ENCODE data around the gene RPL21. TPM values are rescaled to one million over a fixed set of nuclear protein-coding genes. Genes with fewer than 3 reads are reported as not detected.

Gene RPL21
- total RNA-seq, 2 experiments from 2014 or later, result 1,357 to 1,413 TPM

DNA sequence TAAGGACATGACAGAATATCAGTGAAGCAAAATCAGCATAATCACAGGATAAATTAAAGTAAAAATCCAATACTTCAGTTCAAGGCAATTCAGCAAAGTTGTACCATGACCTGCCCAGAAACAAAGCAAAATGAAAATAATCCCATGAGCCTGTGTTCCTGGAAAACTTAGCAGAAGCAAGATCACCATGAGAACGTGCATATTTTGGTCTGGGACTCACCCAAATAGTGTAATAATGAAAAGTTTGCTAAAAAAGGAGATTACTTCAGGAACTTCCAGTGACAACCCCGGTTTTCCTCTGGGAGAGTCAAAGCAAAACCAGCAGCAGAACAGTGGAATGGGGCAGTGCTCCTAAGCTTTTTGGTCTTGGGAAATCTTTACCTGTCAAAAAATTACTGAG is 14.9 kb upstream of the RPL21 start:
- Mint-ChIP-seq H3K36me3 (peaks cover 16% of the 10 kb centered on the region), H3K4me1 (no peaks in the 10 kb centered on the region), H3K9me3 (peaks cover 9% of the 10 kb centered on the region), H3K27me3 (no peaks in the 10 kb centered on the region), H3K27ac (no peak overlapping the region), H3K4me3 (no peak overlapping the region)
- DNase-seq, result no peak

GRCh38 chr13:27242702-27243101 is 8.7 kb upstream of the RPL21 start:
- Mint-ChIP-seq H3K4me3 (no peak overlapping the region), H3K36me3 (peaks cover 12% of the 10 kb centered on the region), H3K4me1 (peaks cover 8% of the 10 kb centered on the region), H3K9me3 (no peaks in the 10 kb centered on the region), H3K27ac (no peak overlapping the region), H3K27me3 (no peaks in the 10 kb centered on the region)
- no peak for DNase-seq

- Mint-ChIP-seq H3K27ac (no peak overlapping the region), H3K4me3 (no peak overlapping the region), H3K4me1 (peaks cover 20% of the 10 kb centered on the region), H3K9me3 (no peaks in the 10 kb centered on the region), H3K36me3 (peaks cover 12% of the 10 kb centered on the region), H3K27me3 (no peaks in the 10 kb centered on the region)
- DNase-seq, result no peak
Observed at GRCh38 chr13:27245610-27246009, 5.7 kb upstream of the RPL21 start.

DNA sequence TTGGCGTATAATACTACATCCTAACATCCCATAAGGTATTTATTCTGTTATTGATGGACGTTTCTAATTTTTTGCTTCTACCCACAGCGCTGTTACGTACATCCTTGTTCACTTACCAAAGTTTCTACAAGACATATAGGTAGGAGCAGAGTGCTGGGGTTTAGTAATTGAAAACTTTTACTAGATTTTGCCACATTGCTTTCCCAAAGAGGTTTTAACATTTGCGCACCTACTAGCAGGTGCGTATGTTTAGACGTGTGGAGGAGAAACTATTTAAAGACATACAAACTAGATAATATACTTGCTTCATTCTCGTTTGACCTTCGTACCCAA is 559 bp upstream of the RPL21 start:
- Mint-ChIP-seq H3K4me3 (peak overlapping the region; percentile 98), H3K4me1 (peaks cover 37% of the 10 kb centered on the region), H3K27ac (peak overlapping the region; percentile 98)

GRCh38 chr13:27252467-27252866 is 1.1 kb downstream of the RPL21 start:
- H3K27me3 Mint-ChIP-seq, result no peaks in the 10 kb centered on the region
- H3K36me3 Mint-ChIP-seq, result peaks cover 55% of the 10 kb centered on the region
- H3K27ac Mint-ChIP-seq, result peak overlapping the region; percentile 98
- peak overlapping the region; percentile 98 for H3K4me3 Mint-ChIP-seq
- no peak for DNase-seq
- peaks cover 43% of the 10 kb centered on the region for H3K4me1 Mint-ChIP-seq
- no peaks in the 10 kb centered on the region for H3K9me3 Mint-ChIP-seq

More for the DNA sequence above, 559 bp upstream of the RPL21 start:
- no peaks in the 10 kb centered on the region for H3K9me3 Mint-ChIP-seq
- no peak for DNase-seq
- no peaks in the 10 kb centered on the region for H3K27me3 Mint-ChIP-seq
- H3K36me3 Mint-ChIP-seq, result peaks cover 42% of the 10 kb centered on the region

DNA sequence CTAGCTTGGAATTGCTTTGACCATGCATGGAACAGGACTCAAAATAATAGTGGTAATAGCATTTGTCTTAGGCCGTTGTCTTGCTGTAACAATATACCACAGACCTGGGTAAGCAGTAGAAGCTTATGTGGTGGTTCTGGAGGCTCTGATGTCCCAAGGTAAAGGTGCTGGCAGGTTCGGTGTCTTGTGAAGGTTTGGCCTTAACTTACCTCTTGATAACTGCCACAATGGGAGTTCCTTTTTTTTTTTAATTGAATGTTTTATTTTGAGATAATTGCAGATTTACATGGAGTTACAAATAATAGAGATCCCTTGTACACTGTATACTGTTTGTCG is 5.8 kb downstream of the RPL21 start:
- no peaks in the 10 kb centered on the region for H3K27me3 Mint-ChIP-seq
- H3K4me1 Mint-ChIP-seq, result peaks cover 74% of the 10 kb centered on the region
- H3K36me3 Mint-ChIP-seq, result peaks cover 79% of the 10 kb centered on the region
- no peaks in the 10 kb centered on the region for H3K9me3 Mint-ChIP-seq
- H3K4me3 Mint-ChIP-seq, result no peak overlapping the region
- no peak for DNase-seq
- H3K27ac Mint-ChIP-seq, result peak overlapping the region; percentile 75

DNA sequence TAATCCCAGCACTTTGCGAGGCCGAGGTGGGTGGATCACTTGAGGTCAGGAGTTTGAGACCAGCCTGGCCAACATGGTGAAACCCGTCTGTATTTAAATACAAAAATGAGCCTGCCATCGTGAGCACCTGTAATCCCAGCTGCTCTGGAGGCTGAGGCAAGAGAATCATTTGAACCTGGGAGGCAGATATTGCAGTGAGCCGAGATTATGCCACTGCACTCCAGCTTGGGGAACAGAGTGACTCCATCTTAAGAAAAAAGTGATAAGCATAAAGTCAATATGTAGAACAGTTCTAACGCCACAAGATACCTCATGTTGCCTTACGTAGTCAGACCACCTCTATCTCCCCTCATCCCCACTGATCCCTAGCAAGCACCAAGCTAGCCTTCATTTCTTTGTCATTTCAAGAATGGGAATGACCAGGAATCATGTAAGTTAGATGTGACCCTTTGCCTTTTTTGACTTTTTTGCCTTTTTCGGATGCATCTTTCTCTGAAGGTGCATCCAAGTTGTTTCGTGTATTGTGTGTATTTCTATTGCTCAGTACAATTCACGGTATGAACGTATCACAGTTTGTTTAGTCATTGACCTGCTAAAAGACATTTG is 6.4 kb downstream of the RPL21 start:
- H3K9me3 Mint-ChIP-seq, result no peaks in the 10 kb centered on the region
- H3K4me3 Mint-ChIP-seq, result no peak overlapping the region
- peaks cover 79% of the 10 kb centered on the region for H3K36me3 Mint-ChIP-seq
- H3K27me3 Mint-ChIP-seq, result no peaks in the 10 kb centered on the region
- H3K4me1 Mint-ChIP-seq, result peaks cover 79% of the 10 kb centered on the region
- peak overlapping the region; percentile 75 for H3K27ac Mint-ChIP-seq
- no peak for DNase-seq

GRCh38 chr13:27258637-27259386 is 7.5 kb downstream of the RPL21 start:
- H3K27me3 Mint-ChIP-seq, result no peaks in the 10 kb centered on the region
- no peaks in the 10 kb centered on the region for H3K9me3 Mint-ChIP-seq
- peak overlapping the region; percentile 75 for H3K27ac Mint-ChIP-seq
- H3K4me1 Mint-ChIP-seq, result peaks cover 76% of the 10 kb centered on the region
- no peak overlapping the region for H3K4me3 Mint-ChIP-seq
- H3K36me3 Mint-ChIP-seq, result peaks cover 70% of the 10 kb centered on the region
- no peak for DNase-seq

DNA sequence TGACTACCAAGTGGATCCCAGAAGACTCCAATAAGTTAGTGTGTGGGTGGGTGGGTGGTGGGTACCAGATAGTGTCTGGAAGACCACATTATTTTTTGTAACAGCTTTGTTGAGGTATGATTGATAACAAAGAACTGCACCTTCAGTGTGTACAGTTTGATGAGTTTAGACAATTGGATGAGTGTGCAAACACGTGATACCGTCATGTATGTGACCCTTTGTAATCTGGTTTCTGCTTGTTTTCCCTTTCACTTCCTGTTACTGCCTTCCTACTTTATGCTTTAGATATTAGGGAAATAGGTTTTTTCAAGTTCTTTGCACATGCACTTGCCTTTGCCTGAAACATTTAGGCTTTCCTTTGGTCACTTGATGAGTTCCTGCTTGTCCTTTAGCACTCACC is 8.5 kb downstream of the RPL21 start:
- H3K36me3 Mint-ChIP-seq, result peaks cover 61% of the 10 kb centered on the region
- H3K4me1 Mint-ChIP-seq, result peaks cover 75% of the 10 kb centered on the region
- no peak overlapping the region for H3K4me3 Mint-ChIP-seq
- H3K27me3 Mint-ChIP-seq, result no peaks in the 10 kb centered on the region
- no peaks in the 10 kb centered on the region for H3K9me3 Mint-ChIP-seq
- H3K27ac Mint-ChIP-seq, result peak overlapping the region; percentile 75
- no peak for DNase-seq

DNA sequence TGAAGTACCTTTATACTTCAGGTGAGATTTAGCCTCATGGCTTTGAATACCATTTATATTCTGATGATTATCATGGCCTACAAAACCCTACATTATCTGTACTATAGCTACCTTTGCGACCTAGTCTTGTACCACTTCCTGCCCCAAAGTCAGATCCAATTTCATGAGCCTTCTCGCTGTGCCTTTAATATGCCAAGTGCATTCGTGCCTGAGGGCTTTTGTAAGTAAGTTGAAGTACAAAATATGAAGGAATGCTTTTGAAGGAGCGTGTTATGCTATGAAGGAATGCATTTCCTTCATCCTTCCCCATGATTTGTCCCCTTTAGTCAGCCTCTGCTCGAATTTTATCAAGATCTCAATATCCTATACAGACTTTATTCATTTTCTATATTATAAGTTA is 10.0 kb downstream of the RPL21 start:
- Mint-ChIP-seq H3K36me3 (peaks cover 50% of the 10 kb centered on the region), H3K9me3 (no peaks in the 10 kb centered on the region), H3K4me1 (peaks cover 72% of the 10 kb centered on the region), H3K4me3 (no peak overlapping the region), H3K27ac (peak overlapping the region; percentile 56), H3K27me3 (no peaks in the 10 kb centered on the region)
- DNase-seq, result no peak

DNA sequence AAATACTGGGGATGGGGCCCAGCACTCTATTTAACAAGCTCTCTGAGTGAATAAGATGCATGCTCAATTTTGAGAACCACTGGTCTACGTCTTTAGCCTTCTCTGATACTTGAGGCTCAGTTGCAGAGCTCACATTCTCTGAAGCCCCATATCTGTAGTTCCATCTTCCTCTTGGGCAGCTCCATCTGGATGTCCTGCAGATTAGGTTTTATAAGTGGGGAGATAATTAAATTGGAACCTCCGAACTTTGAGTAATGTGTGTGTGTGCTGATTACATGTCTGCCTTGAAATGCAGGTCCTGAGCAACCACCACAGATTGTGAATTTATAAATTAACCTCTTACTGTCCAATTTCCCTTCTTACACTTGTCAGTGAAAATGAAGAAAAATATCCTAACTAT is 12.1 kb downstream of the RPL21 start:
- H3K9me3 Mint-ChIP-seq, result no peaks in the 10 kb centered on the region
- no peak overlapping the region for H3K4me3 Mint-ChIP-seq
- H3K27ac Mint-ChIP-seq, result no peak overlapping the region
- peaks cover 57% of the 10 kb centered on the region for H3K4me1 Mint-ChIP-seq
- H3K27me3 Mint-ChIP-seq, result no peaks in the 10 kb centered on the region
- no peak for DNase-seq
- peaks cover 30% of the 10 kb centered on the region for H3K36me3 Mint-ChIP-seq

DNA sequence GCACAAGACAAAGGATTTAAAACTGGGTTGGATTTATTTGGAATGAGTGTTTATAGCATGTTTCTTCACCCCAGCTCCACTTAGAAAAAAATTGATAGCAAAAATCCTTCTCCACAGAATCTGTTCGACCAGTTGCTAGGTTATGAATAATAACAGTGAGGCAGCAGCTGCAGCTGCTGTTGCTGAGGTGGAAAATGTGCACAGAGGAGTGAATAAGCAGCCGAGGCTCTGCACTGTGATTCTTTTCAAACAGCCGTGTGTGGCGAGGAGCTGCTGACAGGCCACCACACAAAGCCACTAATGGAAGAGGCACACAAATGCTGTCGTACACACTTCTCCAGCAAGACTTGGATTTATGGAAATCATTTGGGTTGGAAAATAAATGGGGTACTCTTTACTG is 12.8 kb downstream of the RPL21 start:
- Mint-ChIP-seq H3K27ac (peak overlapping the region; percentile 30), H3K9me3 (no peaks in the 10 kb centered on the region), H3K4me3 (no peak overlapping the region), H3K4me1 (peaks cover 50% of the 10 kb centered on the region), H3K27me3 (no peaks in the 10 kb centered on the region), H3K36me3 (peaks cover 23% of the 10 kb centered on the region)
- no peak for DNase-seq

DNA sequence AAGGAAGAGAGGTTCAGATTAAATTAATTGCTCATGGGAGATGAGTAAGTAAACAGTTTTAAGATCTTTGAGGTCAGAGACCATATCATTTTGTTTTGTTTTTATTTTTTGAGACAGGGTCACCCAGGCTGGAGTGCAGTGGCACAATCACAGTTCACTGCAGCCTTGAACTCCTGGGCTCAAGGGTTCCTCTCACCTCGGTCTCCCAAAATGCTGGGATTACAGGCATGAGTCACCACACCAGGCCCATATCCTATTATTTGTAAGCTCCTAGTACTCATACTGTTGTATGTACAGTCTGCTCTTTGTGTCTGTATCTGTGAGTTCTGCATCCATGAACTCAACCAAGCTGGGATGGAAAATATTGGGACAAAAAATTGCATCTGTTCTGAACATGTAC is 13.3 kb downstream of the RPL21 start:
- Mint-ChIP-seq H3K27ac (no peak overlapping the region), H3K4me1 (peaks cover 45% of the 10 kb centered on the region), H3K9me3 (no peaks in the 10 kb centered on the region), H3K4me3 (no peak overlapping the region), H3K36me3 (peaks cover 19% of the 10 kb centered on the region), H3K27me3 (no peaks in the 10 kb centered on the region)
- DNase-seq, result no peak

DNA sequence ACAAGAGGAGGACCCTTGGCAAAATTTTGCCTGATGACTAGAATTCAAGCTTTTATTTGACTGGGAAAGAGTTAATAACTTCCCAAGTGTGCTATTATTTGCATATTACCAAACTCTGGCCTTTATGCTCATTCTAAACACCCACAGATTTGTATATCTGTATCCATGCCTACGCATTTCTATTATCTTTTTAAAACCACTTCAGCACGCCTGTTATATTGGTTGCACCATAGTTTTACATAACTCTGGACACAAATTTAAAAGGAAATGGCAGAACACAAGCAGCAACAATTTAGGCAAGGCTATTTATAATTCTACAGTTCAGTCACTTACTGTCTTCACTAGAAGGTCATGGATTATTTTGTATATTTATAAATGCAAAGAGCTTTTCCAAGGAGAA is 15.6 kb downstream of the RPL21 start:
- H3K27me3 Mint-ChIP-seq, result no peaks in the 10 kb centered on the region
- H3K9me3 Mint-ChIP-seq, result no peaks in the 10 kb centered on the region
- no peak overlapping the region for H3K4me3 Mint-ChIP-seq

DNA sequence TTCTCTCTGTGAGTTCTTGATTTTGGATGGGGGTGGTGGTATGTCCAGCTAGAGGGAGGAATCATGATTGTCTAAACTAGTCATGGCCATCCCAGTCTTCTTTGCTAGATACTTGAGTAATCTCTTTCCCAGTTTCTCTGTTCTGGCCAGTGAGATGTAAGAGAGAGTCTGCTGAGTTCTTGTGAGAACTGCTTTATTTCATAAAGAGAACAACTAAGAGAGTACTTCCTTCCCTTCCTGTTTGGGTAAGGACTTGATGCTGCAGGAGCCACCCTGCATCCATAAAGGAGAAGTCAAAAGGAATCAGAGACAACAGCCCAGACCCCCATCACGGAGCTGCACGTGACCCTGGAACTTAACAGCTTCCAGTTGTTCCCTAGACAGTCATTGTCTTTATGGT is 16.2 kb downstream of the RPL21 start:
- Mint-ChIP-seq H3K27me3 (no peaks in the 10 kb centered on the region), H3K27ac (no peak overlapping the region), H3K9me3 (no peaks in the 10 kb centered on the region), H3K36me3 (peaks cover 4% of the 10 kb centered on the region), H3K4me1 (peaks cover 21% of the 10 kb centered on the region), H3K4me3 (no peak overlapping the region)
- DNase-seq, result no peak

More for the DNA sequence above, 15.6 kb downstream of the RPL21 start:
- no peak for DNase-seq
- Mint-ChIP-seq H3K4me1 (peaks cover 28% of the 10 kb centered on the region), H3K27ac (no peak overlapping the region), H3K36me3 (peaks cover 7% of the 10 kb centered on the region)

DNA sequence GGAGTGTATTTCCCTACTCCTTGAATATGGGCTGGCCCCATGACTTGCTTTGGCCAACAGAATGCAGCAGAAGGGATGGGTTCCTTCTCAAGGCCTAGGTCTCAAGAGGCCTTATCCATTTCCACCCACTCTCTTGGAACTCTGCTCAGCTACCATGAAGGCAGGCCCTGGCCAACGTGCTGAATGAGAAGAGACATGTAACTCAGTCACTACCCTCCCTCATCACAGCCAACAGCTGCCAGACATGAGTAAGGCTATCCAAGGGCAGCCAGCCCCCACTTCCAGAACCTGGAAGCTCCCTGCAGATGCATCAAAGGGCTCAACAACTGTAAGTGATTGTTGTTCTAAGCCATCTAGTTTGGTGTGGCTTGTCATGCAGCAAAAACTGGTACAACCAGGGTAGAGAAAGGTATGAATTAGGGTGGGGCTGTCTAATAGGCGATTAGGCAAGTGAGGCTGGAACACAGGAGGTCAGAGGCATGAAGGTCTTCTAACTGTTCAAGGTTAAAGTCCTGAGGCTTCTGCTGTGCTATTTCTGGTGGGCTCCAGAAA is 17.8 kb downstream of the RPL21 start:
- Mint-ChIP-seq H3K4me3 (no peak overlapping the region), H3K27ac (no peak overlapping the region), H3K4me1 (peaks cover 9% of the 10 kb centered on the region), H3K36me3 (no peaks in the 10 kb centered on the region), H3K9me3 (no peaks in the 10 kb centered on the region), H3K27me3 (no peaks in the 10 kb centered on the region)
- DNase-seq, result no peak
